B cell (primary cell): Measurements from ENCODE around the gene MFGE8. TPM values are rescaled to one million over a fixed set of nuclear protein-coding genes. Genes with fewer than 3 reads are reported as not detected.

ENCODE experiments used
- ATAC-seq: fragments of 200-7000 bp; cut with Tn5 transposase; one replicate; pipeline ENCODE4 v1.10.0; 2021; ENCODE audit warnings: low read depth, mild to moderate bottlenecking, moderate number of reproducible peaks, moderate library complexity
- CTCF ChIA-PET: fragments of 350-600 bp; sonication (Branson Sonifier 250); formaldehyde crosslinking; loops from one replicate; lab custom pipeline; 2021; ENCODE audit warnings: antibody characterized with exemption, inconsistent platforms; lab: Charles Lee
- POLR2A ChIA-PET: fragments of 350-600 bp; sonication (Branson Sonifier 250); formaldehyde crosslinking; loops from one replicate; lab custom pipeline; 2021; ENCODE audit warnings: antibody characterized with exemption; lab: Charles Lee
- DNase-seq: peaks from one replicate; pipeline ENCODE4 v3.0.0; 2013
- H2AFZ ChIP-seq: 2 replicates; pipeline ENCODE4 v1.6.1; 2012; ENCODE audit warnings: mild to moderate bottlenecking, low read depth, low read length; ENCODE audit not compliant: insufficient read depth, poor library complexity, severe bottlenecking
- H3K27ac ChIP-seq, 2 donors: 1 replicate in 1 of 2; 2 replicates in 1 of 2; pipeline ENCODE4 v1.5.1; 2012 to 2013; ENCODE audit warnings: low read length in 2 of 2, mild to moderate bottlenecking in 2 of 2, moderate library complexity in 1 of 2
- H3K27me3 ChIP-seq, 4 experiments: fragments of 200-600 bp in 1 of 4; sonication (generic) in 1 of 4; replicated peaks in 1 of 4; 1 replicate in 2 of 4; 2 replicates in 2 of 4; pipeline versions ENCODE4 v1.6.1 to v1.7.0; 2013 to 2016; ENCODE audit warnings: low read length in 3 of 4, mild to moderate bottlenecking in 2 of 4, mixed read lengths in 1 of 4, moderate library complexity in 1 of 4; ENCODE audit not compliant: insufficient read depth in 4 of 4, control insufficient read depth in 3 of 4; ENCODE audit errors: control extremely low read depth in 1 of 4
- H3K36me3 ChIP-seq, 2 experiments: replicated peaks in 1 of 2; 1 replicate in 1 of 2; 2 replicates in 1 of 2; pipeline versions ENCODE4 v1.6.1 to v1.7.1; 2013; ENCODE audit warnings: low read length in 1 of 2; ENCODE audit not compliant: insufficient read depth in 2 of 2, control insufficient read depth in 1 of 2; ENCODE audit errors: control extremely low read depth in 1 of 2, extremely low read depth in 1 of 2
- H3K4me1 ChIP-seq, 2 donors: fragments of 200-600 bp in 1 of 2; sonication (generic) in 1 of 2; 1 replicate in 1 of 2; 2 replicates in 1 of 2; pipeline versions ENCODE4 v1.5.1 to v1.6.1; 2013 to 2017; ENCODE audit warnings: low read length in 2 of 2; ENCODE audit not compliant: control insufficient read depth in 2 of 2, insufficient read depth in 2 of 2
- H3K4me2 ChIP-seq: replicated peaks from 2 replicates; pipeline ENCODE3; 2012; ENCODE audit warnings: mild to moderate bottlenecking, low read depth, low read length; ENCODE audit not compliant: poor library complexity, severe bottlenecking
- H3K4me3 ChIP-seq, 5 experiments: fragments of 200-600 bp in 1 of 5; sonication (generic) in 1 of 5; 1 replicate in 3 of 5; 2 replicates in 2 of 5; pipeline versions ENCODE4 v1.5.1 to v1.7.0; 2011 to 2016; ENCODE audit warnings: low read length in 4 of 5, mild to moderate bottlenecking in 4 of 5, low read depth in 2 of 5, control low read depth in 1 of 5, moderate library complexity in 1 of 5; ENCODE audit not compliant: insufficient read depth in 1 of 5; ENCODE audit errors: control extremely low read depth in 1 of 5, extremely low read depth in 1 of 5
- H3K79me2 ChIP-seq: fragments of 200-600 bp; sonication (generic); one replicate; pipeline ENCODE4 v1.6.0; 2016; ENCODE audit warnings: low read length; ENCODE audit not compliant: control insufficient read depth, insufficient read depth
- H3K9ac ChIP-seq: fragments of 200-600 bp; sonication (generic); 2 replicates; pipeline ENCODE4 v1.6.1; 2017; ENCODE audit warnings: mild to moderate bottlenecking, low read length, moderate library complexity
- H3K9me3 ChIP-seq, 3 donors: one replicate each; pipeline versions ENCODE4 v1.6.1 to v1.7.1; 2013; ENCODE audit warnings: low read length in 2 of 3; ENCODE audit not compliant: control insufficient read depth in 2 of 3, insufficient read depth in 1 of 3; ENCODE audit errors: control extremely low read depth in 1 of 3
- H4K20me1 ChIP-seq: 2 replicates; pipeline ENCODE4 v1.6.0; 2012; ENCODE audit warnings: mild to moderate bottlenecking, low read length; ENCODE audit not compliant: insufficient read depth, control insufficient read depth, poor library complexity, severe bottlenecking
- H3K27ac Mint-ChIP-seq: one replicate; pipeline ENCODE4 v1.8.0; 2021; ENCODE audit warnings: mixed read lengths
- H3K27me3 Mint-ChIP-seq: one replicate; pipeline ENCODE4 v1.8.0; 2021; ENCODE audit warnings: mixed read lengths
- H3K4me1 Mint-ChIP-seq: one replicate; pipeline ENCODE4 v1.8.0; 2021; ENCODE audit warnings: mixed read lengths
- H3K4me3 Mint-ChIP-seq: one replicate; pipeline ENCODE4 v1.8.0; 2021; ENCODE audit warnings: mixed read lengths
- H3K9me3 Mint-ChIP-seq: one replicate; pipeline ENCODE4 v1.8.0; 2022; ENCODE audit warnings: mixed read lengths; ENCODE audit not compliant: insufficient read depth
- EZH2 ChIP-seq: IDR thresholded peaks from 2 replicates; pipeline ENCODE4 v1.6.1; 2012; ENCODE audit warnings: borderline replicate concordance, low read depth, mild to moderate bottlenecking, moderate library complexity, low read length; ENCODE audit not compliant: insufficient read depth, poor library complexity, severe bottlenecking
- WGBS: methylation state at CpG from one replicate; pipeline ENCODE4 v1.1.5; 2013; ENCODE audit warnings: missing lambda C conversion rate; ENCODE audit not compliant: insufficient coverage; 5-methylcytosine and 5-hydroxymethylcytosine counted together
- intact Hi-C: fragments of 100-400 bp; cut with micrococcal nuclease; formaldehyde crosslinking; loops from one replicate; pipeline ENCODE4 v1.10.0; 2022
- polyA plus RNA-seq: library from polyadenylated mRNA; depleted of rRNA; stranded (reverse); fragments of >200 nt; gene quantifications from 2 replicates; pipeline ENCODE4 v1.2.3, GENCODE V29; 2012
- total RNA-seq, 2 donors: library from RNA; stranded (reverse); fragments of 120-200 nt in 1 of 2; gene quantifications; 1 replicate in 1 of 2; 2 replicates in 1 of 2; pipeline versions ENCODE4 v1.2.3 to v1.2.4, GENCODE V29; 2013 to 2022
- TF ChIP-seq, protein P1 (sequence below): fragments of 200-600 bp; IDR thresholded peaks from one replicate; pipeline ENCODE4 v1.8.0; 2022; ENCODE audit warnings: antibody characterized with exemption, mild to moderate bottlenecking

Gene MFGE8
- total and polyA plus RNA-seq, 2 donors (not counting 1 experiment from before 2014, with no cell fraction given): 18.9 to 28.8 TPM

DNA sequence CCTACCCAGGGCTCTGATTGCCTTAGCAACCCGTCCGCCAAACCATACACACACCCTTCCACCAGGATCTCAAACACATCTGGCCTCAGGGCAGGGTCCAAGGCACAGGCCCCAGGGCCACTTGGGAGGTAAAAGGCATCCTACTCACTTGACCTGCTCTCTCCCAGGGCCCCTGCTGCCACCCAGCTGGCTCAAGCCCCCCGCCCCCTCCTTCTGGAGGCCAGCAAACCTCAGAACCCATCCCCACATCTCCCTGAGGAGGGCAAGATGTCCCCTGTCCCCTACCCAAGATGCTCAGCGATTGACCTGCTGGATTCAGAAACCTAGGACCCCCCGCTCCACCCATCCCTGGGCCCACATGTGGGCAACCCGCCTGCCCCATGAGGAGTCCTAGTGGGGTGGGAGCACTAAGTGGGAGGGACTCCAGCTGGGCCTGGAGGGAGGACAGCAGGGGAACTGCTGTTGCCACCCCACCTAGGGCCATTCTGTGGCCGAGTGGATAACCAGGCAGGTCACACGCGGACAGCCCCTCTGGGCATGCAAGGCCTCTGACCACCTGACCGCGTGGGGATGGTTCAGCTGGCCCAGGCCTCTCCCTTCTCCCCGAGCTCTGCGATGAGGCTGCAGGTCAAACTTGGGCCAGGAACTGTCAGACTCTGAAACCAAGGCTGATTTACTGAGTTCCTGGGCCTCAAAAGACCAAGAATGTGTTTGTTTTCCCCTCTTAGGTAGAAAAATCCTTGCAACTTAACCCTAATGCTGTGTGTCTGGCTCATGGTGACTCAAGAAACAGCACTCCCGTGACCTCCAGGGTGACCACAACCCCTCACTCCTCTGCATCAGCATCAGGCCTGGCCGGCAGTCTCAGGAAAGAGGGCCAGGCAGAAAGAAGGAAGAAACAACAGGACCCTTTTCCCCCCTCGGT is 4.2 kb downstream of the MFGE8 start:
- H3K4me3 Mint-ChIP-seq: no peak overlapping the region
- H3K9me3 Mint-ChIP-seq: no peaks in the 10 kb centered on the region
- H3K27ac ChIP-seq: no peak overlapping the region
- no peaks in the 10 kb centered on the region for H3K9me3 ChIP-seq
- H3K79me2 ChIP-seq: no peaks in the 10 kb centered on the region
- TF ChIP-seq, protein P1, sequence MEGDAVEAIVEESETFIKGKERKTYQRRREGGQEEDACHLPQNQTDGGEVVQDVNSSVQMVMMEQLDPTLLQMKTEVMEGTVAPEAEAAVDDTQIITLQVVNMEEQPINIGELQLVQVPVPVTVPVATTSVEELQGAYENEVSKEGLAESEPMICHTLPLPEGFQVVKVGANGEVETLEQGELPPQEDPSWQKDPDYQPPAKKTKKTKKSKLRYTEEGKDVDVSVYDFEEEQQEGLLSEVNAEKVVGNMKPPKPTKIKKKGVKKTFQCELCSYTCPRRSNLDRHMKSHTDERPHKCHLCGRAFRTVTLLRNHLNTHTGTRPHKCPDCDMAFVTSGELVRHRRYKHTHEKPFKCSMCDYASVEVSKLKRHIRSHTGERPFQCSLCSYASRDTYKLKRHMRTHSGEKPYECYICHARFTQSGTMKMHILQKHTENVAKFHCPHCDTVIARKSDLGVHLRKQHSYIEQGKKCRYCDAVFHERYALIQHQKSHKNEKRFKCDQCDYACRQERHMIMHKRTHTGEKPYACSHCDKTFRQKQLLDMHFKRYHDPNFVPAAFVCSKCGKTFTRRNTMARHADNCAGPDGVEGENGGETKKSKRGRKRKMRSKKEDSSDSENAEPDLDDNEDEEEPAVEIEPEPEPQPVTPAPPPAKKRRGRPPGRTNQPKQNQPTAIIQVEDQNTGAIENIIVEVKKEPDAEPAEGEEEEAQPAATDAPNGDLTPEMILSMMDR: no peak
- no peak for TF ChIP-seq EZH2
- intact Hi-C loops: no loop called here
- no peaks in the 10 kb centered on the region for H3K36me3 ChIP-seq
- ChIA-PET POLR2A (no interaction called here), CTCF (interaction anchor here (1.1 kb wide), 1 partner anchor 221 kb away, joined by 3 read pairs; no protein-coding TSS in a partner anchor)
- peaks cover 7 to 22% of the 10 kb centered on the region in 2 donors for H3K4me1 ChIP-seq
- no peaks in the 10 kb centered on the region for H4K20me1 ChIP-seq
- WGBS: 94% methylated on average over 12 of the region's 16 CpGs
- H2AFZ ChIP-seq: no peak overlapping the region
- no peaks in the 10 kb centered on the region for H3K27me3 Mint-ChIP-seq
- H3K27ac Mint-ChIP-seq: peak overlapping the region; percentile 56
- DNase-seq (no peak), ATAC-seq (no peak)
- H3K27me3 ChIP-seq: no peaks in the 10 kb centered on the region
- no peak overlapping the region for H3K9ac ChIP-seq
- no peak overlapping the region for H3K4me2 ChIP-seq
- H3K4me3 ChIP-seq: no peak overlapping the region
- H3K4me1 Mint-ChIP-seq: peaks cover 30% of the 10 kb centered on the region

DNA sequence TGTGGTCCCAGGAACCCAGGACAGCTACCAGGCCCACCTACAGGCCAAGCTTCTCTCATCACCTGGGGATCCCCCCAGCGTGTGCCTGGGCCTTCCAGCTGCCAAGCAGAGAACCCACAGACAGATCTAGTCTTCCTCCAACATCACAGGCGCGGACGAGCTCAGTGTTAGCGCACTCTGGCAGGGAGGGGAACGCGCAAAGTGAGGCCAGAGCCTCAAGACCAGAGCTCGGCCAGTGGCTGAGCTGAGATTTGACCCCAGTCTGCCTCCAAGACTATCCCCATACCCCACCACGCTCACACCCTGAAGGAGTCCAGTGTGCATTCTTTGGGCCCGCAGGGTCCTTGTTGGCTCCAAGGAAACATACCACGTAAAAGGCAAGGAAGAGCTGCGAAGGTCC is 5.1 kb downstream of the MFGE8 start:
- peaks cover 7 to 15% of the 10 kb centered on the region in 2 donors for H3K4me1 ChIP-seq
- ATAC-seq (no peak), DNase-seq (no peak)
- no peaks in the 10 kb centered on the region for H3K36me3 ChIP-seq
- no peak overlapping the region for H3K4me2 ChIP-seq
- H3K4me1 Mint-ChIP-seq: peaks cover 24% of the 10 kb centered on the region
- intact Hi-C loops: no loop called here
- no peak overlapping the region for H3K4me3 ChIP-seq
- H4K20me1 ChIP-seq: no peaks in the 10 kb centered on the region
- WGBS: 88% methylated on average over 12 of the region's 12 CpGs
- H2AFZ ChIP-seq: no peak overlapping the region
- no peaks in the 10 kb centered on the region for H3K9me3 ChIP-seq
- no peaks in the 10 kb centered on the region for H3K79me2 ChIP-seq
- no peaks in the 10 kb centered on the region for H3K27me3 Mint-ChIP-seq
- TF ChIP-seq, protein P1: no peak
- no peak for TF ChIP-seq EZH2
- no peaks in the 10 kb centered on the region for H3K9me3 Mint-ChIP-seq
- no peak overlapping the region for H3K9ac ChIP-seq
- no peak overlapping the region for H3K27ac Mint-ChIP-seq
- ChIA-PET CTCF (interaction anchor here (1.1 to 1.8 kb wide), 2 partner anchors 222 to 264 kb away, joined by 3 to 4 read pairs; no protein-coding TSS in a partner anchor), POLR2A (no interaction called here)
- no peak overlapping the region for H3K4me3 Mint-ChIP-seq
- H3K27ac ChIP-seq: no peak overlapping the region
- no peaks in the 10 kb centered on the region for H3K27me3 ChIP-seq
